ENCODE results near the gene CD300LB.
"Not testable (repeated sequence)": the region's sequence is repeated elsewhere in the genome, so short reads cannot be mapped to it uniquely, and the experiment has no call there.

Gene CD300LB

DNA sequence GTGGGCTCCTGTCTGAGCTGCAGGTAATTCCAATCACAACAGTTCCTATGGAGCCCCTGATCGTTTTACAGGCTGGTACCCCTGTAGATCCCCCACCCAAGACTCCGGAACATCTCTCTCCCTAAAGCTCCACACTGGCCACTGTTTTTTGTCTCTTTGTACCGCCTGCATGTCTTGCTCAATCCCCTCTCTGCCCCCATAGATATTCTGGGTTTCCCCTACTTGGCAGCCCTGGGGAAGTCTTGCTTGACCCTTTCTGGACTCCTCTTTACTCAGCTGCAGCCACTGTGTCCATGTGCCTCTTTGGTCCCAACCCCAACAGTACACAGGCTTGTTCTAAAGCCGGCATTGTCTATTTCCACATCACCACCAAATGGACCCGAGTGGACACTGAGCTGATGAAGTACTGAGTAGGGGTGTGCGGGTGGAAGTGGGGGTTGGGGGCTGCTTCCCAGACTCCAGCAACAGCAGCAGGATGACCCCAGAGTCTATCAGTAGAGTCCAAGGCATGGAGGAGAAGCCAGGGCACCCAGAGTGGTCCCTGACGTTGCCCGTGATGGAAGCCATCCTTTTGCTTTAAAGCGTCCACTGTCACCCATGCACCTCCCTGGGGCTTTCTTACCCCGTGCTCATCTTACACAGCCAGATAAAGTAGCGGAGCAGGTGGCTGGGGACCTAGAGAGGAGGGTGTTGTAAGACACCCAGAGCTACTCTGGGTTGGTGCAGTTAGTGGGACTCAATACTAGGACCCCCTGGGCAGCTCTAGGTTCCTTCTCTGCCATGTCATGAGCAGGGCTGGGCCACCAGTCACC is 6.4 kb downstream of the CD300LB start:
- H3K4me1 Mint-ChIP-seq (ENCODE audit: low read depth): peaks cover 2% of the 10 kb centered on the region
- no peaks in the 10 kb centered on the region for H3K9me3 Mint-ChIP-seq (ENCODE audit: low read depth)
- no peak overlapping the region for H3K27ac Mint-ChIP-seq
- peaks cover 17% of the 10 kb centered on the region for H3K27me3 Mint-ChIP-seq
- no peak overlapping the region for H3K4me3 Mint-ChIP-seq
- H3K36me3 Mint-ChIP-seq: peaks cover 2% of the 10 kb centered on the region

DNA sequence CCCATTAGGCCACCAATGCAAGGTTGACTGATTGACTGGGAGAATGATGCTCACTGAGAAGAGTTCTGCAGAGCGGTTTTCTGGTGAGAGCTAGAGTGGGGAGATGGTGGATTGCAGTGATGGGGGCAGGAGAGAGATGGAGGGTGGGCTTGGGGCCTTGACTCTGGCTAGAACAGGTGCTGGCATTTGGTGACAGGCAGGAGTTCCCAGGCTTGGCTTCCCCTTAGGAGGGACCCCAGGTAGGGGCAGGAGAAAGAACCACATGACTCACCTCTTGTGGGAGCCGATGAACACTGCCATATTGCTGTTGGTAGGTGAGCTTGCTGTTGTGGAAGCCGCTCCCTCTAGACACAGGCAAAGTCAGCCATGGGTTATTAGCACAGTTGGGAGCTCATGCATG is 8.0 kb downstream of the CD300LB start:
- H3K36me3 Mint-ChIP-seq: peaks cover 4% of the 10 kb centered on the region

DNA sequence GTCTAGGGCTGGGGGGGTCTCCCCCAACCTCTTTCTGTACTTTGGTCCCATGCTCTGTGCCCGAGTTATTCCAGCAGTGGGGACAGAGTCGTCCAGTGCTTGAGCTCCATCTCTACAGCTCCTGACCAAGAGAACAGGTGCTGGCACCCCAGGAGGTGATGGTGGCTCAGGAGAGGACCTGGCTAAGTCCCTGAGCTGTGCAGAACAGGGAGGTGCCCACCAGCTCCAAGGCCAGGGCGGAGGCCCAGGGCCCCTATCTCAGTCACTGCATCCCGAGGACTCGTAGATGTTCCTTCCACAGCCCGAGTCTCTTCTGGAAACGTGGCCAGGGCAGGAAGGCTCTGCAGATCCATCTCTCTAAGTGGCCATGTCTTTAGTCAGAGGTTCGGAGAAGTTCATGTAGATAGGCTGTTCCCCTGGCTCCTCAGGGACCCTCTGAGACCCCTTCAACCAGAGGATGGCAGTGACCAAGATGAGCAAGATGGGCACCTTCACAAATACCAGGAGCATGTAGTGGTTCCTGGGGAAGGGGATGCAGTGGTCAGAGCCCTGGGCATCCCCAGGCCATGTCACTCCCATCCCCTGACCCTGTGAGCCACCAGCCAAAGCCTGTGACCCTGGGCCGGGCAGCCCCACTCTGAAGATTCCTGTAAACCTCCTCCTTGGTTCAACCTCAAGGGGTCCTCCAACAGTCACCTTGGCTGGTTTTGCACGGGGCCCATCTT is 8.7 kb downstream of the CD300LB start:
- H3K4me3 Mint-ChIP-seq: no peak overlapping the region
- peaks cover 19% of the 10 kb centered on the region for H3K27me3 Mint-ChIP-seq
- H3K27ac Mint-ChIP-seq: no peak overlapping the region

More for the DNA sequence above, 8.0 kb downstream of the CD300LB start:
- Mint-ChIP-seq H3K4me1 (ENCODE audit: low read depth) (peaks cover 2% of the 10 kb centered on the region), H3K4me3 (no peak overlapping the region), H3K27ac (no peak overlapping the region), H3K9me3 (ENCODE audit: low read depth) (peaks cover under 1% of the 10 kb centered on the region), H3K27me3 (peaks cover 19% of the 10 kb centered on the region)

DNA sequence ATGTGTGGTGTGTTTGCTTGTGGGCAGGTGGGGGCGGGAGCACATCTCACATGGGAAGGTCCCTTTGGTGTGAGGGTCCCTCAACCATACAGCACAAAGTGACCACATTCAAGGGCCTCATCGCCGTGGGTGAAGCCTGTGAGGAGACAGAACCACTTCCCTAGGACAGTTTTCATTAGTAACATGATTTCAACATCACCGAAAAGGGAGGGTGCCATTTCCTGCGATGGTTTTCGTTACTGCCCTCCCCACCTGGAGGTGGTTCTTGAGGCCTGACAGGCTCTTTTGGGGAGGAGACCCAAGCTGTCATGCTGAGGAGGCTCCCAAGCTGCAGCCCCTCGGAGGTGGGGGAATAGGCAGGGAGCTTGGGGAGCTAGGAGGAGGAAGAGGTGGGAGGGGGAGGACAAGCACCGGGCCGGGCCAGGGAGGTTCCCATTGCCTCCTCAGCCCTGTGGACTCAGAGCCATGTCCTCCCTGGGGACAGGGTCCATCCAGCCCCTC is 9.5 kb downstream of the CD300LB start:
- no peak overlapping the region for H3K27ac Mint-ChIP-seq
- no peak overlapping the region for H3K4me3 Mint-ChIP-seq
- peaks cover 21% of the 10 kb centered on the region for H3K27me3 Mint-ChIP-seq
- peaks cover 2% of the 10 kb centered on the region for H3K4me1 Mint-ChIP-seq (ENCODE audit: low read depth)
- peaks cover 4% of the 10 kb centered on the region for H3K36me3 Mint-ChIP-seq
- peaks cover 6% of the 10 kb centered on the region for H3K9me3 Mint-ChIP-seq (ENCODE audit: low read depth)

More for the DNA sequence above, 8.7 kb downstream of the CD300LB start:
- Mint-ChIP-seq H3K4me1 (ENCODE audit: low read depth) (peaks cover 2% of the 10 kb centered on the region), H3K9me3 (ENCODE audit: low read depth) (peaks cover 6% of the 10 kb centered on the region), H3K36me3 (peaks cover 4% of the 10 kb centered on the region)

DNA sequence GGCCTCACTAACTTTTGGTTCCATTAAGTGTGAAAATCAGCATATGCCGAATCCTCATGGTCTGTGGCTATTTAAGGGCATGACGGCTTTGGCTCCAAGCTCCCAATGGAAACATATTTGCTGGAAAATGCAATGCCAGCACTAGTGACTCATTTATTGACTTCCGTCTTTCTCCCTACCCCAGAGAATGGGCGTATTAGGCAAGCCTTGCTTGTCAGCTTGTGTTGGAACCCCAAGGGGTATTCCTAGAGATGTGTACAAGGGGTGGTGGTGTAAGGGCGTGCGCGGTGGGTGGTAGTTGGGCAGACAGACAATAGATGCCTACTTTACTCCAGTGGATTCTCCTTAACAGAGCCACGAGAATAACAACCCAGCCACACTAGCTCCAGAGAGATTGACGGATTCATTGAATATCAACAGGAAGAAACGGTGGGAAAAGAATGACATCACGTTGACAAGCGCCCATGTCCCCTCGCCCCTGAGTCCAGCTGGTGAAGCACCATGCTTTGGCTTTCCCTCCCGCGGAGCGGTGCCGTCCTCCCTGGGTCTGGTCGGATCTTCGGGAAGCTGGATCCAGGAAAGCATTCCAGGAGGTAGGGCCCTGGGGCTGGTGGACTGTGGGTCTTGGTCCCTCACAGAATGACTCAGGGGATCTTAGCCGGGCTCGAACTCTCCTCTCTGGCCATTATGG is 10.3 kb downstream of the CD300LB start:
- Mint-ChIP-seq H3K9me3 (ENCODE audit: low read depth) (peaks cover 6% of the 10 kb centered on the region), H3K27ac (no peak overlapping the region), H3K36me3 (peaks cover 4% of the 10 kb centered on the region), H3K4me3 (no peak overlapping the region), H3K4me1 (ENCODE audit: low read depth) (peaks cover 2% of the 10 kb centered on the region), H3K27me3 (peaks cover 21% of the 10 kb centered on the region)

DNA sequence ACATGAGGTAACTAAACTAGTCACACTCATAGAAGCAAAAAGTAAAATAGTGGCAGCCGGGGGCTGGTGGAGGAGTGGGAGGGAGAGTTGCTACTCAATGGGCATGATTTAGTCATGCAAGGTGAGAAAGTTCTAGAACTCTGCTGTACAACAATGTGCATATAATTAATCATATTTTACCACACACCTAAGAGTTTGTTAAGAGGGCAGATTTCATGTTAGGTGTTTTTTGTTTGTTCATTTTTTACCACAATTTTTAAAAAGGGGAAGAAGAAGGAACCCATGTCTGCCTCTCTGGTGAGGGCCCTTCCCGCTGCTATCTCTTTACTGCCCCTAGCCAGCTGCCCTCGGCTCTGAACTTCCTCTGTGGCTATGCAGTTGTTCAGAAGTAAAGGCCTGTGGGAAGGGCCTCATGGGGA is 11.2 kb downstream of the CD300LB start:
- peaks cover 4% of the 10 kb centered on the region for H3K36me3 Mint-ChIP-seq
- no peak overlapping the region for H3K27ac Mint-ChIP-seq
- peaks cover 6% of the 10 kb centered on the region for H3K9me3 Mint-ChIP-seq (ENCODE audit: low read depth)
- H3K4me1 Mint-ChIP-seq (ENCODE audit: low read depth): peaks cover 2% of the 10 kb centered on the region
- H3K4me3 Mint-ChIP-seq: no peak overlapping the region
- H3K27me3 Mint-ChIP-seq: peaks cover 18% of the 10 kb centered on the region

DNA sequence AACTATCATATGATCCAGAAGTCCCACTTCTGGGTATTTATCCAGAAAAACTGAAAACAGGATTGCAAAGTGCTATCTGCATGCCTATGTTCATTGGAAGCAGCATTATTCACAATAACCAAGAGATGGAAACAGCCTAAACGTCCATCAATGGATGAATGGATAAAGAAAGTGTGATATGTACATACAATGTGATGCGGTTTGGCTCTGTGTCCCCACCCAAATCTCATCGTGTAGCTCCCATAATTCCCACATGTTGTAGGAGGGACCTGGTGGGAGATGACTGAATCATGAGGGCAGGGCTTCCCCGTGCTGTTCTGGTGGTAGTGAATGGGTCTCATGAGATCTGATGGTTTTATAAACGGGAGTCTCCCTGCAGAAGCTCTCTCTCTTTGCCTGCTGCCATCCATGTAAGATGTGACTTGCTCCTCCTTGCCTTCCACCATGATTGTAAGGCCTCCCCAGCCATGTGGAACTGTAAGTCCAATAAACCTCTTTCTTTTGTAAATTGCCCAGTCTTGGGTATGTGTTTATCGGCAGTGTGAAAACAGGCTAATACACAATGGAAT is 12.8 kb downstream of the CD300LB start:
- peaks cover 18% of the 10 kb centered on the region for H3K27me3 Mint-ChIP-seq
- peaks cover 12% of the 10 kb centered on the region for H3K36me3 Mint-ChIP-seq
- not testable (repeated sequence) for H3K4me3 Mint-ChIP-seq; H3K27ac Mint-ChIP-seq; H3K4me1 Mint-ChIP-seq (ENCODE audit: low read depth)
- peaks cover 10% of the 10 kb centered on the region for H3K9me3 Mint-ChIP-seq (ENCODE audit: low read depth)

DNA sequence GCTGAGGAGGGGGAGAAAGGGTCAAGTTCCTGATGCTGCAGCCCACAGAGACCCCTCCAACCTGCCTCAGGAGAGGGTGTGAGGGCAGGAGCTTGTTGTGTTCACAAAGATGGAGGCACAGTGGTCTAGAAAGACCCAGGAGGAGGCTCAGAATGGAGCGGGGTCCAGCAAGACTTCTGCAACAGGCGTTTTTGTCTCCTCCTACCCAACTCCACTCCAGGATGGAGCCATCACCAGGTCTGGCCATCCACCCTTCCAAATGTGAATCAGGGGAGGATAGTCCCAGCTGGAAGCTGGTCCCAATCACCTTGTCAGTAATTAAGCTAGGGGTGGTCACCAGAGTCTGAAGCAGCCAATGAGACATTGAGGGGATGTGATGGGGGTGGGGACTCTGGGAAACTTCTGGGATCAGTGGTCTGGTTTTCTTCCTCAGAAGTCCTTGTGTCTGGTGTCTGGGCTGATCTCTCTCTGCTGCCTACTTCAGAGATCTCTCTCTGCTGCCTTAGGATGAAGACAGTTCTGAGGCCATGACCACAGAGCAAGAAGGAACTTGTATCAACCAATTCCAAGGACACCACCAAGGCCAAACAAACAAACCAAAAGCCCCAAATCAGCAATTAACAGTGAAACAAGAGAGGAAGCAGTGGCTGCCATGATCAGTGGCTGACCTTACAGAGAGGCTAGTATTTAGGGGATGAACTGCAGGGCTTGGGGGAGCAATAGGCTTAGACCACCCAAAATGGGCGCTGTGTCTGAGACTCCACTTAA is 14.5 kb downstream of the CD300LB start:
- Mint-ChIP-seq H3K27ac (no peak overlapping the region), H3K4me1 (ENCODE audit: low read depth) (peaks cover 18% of the 10 kb centered on the region), H3K36me3 (peaks cover 12% of the 10 kb centered on the region), H3K9me3 (ENCODE audit: low read depth) (peaks cover 10% of the 10 kb centered on the region), H3K4me3 (no peak overlapping the region), H3K27me3 (peaks cover 11% of the 10 kb centered on the region)

DNA sequence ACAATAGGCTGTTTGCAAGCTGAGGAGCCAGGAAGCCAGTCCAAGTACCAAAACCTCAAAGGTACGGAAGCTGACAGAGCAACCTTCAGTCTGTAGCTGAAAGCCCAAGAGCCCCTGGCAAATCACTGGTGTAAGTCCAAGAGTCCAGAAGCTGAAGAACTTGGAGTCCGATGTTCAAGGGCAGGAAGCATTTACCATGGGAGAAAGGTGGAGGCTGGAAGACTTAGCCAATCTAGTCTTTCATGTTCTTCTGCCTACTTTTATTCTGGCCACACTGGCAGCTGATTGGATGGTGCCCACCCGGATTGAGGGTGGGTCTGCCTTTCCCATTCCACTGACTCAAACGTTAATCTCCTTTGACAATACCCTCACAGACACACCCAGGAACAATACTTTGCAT is 15.3 kb downstream of the CD300LB start:
- H3K27me3 Mint-ChIP-seq: peaks cover 5% of the 10 kb centered on the region
- no peak overlapping the region for H3K4me3 Mint-ChIP-seq
- H3K9me3 Mint-ChIP-seq (ENCODE audit: low read depth): peaks cover 10% of the 10 kb centered on the region
- H3K27ac Mint-ChIP-seq: no peak overlapping the region
- peaks cover 12% of the 10 kb centered on the region for H3K36me3 Mint-ChIP-seq
- peaks cover 18% of the 10 kb centered on the region for H3K4me1 Mint-ChIP-seq (ENCODE audit: low read depth)

DNA sequence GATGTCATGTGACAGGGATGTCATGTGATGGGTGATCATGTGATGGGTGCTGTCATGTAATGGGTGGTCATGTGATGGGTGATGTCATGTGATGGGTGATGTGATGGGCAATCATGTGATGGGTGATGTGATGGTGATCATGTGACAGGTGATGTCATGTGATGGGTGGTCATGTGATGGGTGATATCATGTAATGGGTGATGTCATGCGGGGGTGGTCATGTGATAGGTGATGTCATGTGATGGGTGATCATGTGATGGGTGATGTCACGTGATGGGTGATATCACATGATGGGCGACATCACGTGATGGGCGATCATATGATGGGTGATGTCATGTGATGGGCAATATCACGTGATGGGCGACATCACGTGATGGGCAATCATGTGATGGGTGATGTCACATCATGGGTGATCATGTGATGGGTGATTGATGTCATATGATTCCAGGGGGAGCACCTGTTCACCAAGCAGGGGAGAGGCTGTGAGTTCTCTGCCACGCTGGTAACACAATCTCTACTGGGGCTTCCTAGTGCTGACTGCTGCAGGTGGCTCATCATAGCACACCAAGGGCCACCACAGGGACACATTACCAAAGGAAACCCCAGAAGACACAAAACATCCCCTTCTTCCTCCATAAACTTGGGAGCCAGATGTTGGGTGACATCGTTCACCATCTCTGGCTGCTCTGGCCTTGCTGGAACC is 16.5 kb downstream of the CD300LB start:
- H3K27me3 Mint-ChIP-seq: peaks cover 2% of the 10 kb centered on the region
- peaks cover 16% of the 10 kb centered on the region for H3K4me1 Mint-ChIP-seq (ENCODE audit: low read depth)
- peaks cover 10% of the 10 kb centered on the region for H3K9me3 Mint-ChIP-seq (ENCODE audit: low read depth)

DNA sequence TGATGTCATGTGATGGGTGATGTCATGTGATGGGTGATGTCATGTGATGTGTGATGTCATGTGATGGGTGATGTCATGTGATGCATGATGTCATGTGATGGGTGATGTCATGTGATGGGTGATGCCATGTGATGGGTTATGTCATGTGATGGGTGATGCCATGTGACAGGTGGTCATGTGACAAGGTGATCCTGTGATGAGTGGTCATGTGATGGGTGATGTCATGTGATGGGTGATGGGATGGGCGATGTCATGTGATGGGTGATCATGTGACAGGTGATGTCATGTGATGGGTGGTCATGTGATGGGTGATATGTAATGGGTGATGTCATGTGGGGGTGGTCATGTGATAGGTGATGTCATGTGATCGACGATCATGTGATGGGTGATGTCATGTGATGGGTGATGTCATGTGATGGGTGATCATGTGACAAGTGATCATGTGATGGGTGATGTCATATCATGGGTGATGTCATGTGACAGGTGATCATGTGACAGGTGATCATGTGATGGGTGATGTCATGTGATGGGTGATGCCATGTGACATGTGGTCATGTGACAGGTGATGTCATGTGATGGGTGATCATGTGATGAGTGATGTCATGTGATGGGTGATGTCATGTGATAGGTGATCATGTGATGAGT is 17.2 kb downstream of the CD300LB start:
- Mint-ChIP-seq H3K27ac (peak overlapping the region; percentile 89), H3K4me1 (ENCODE audit: low read depth) (peaks cover 16% of the 10 kb centered on the region)

More for the DNA sequence above, 16.5 kb downstream of the CD300LB start:
- peak overlapping the region; percentile 31 for H3K4me3 Mint-ChIP-seq
- peaks cover 9% of the 10 kb centered on the region for H3K36me3 Mint-ChIP-seq
- H3K27ac Mint-ChIP-seq: peak overlapping the region; percentile 89

DNA sequence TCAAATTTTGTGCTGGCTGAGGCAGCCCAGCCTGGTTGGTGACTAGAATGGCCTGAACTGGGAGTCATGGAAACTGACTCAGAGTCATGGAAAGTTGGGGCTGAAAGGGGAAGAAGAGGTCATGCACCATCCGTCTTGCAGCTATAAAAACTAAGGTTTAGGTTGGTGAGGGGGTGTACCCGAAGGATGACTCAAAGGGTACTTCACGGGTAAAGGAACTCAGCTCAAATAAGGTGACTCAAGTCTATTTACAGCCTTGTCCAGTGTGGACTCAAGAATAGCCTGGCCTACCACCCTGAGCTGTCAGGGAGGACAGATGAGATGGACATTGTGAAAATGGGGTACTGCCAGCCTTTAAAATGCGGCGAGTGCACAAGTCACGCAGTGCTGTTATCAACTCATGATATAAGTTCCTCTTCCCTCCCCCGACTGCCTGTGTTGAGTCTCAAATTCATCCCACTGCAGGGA is 18.6 kb downstream of the CD300LB start:
- H3K27me3 Mint-ChIP-seq: peaks cover 2% of the 10 kb centered on the region
- H3K4me3 Mint-ChIP-seq: peak overlapping the region; percentile 27
- peaks cover 16% of the 10 kb centered on the region for H3K4me1 Mint-ChIP-seq (ENCODE audit: low read depth)
- H3K27ac Mint-ChIP-seq: peak overlapping the region; percentile 84
- H3K36me3 Mint-ChIP-seq: peaks cover 7% of the 10 kb centered on the region
- peaks cover 4% of the 10 kb centered on the region for H3K9me3 Mint-ChIP-seq (ENCODE audit: low read depth)

More for the DNA sequence above, 17.2 kb downstream of the CD300LB start:
- Mint-ChIP-seq H3K4me3 (peak overlapping the region; percentile 31), H3K9me3 (ENCODE audit: low read depth) (peaks cover 10% of the 10 kb centered on the region), H3K27me3 (peaks cover 2% of the 10 kb centered on the region), H3K36me3 (peaks cover 7% of the 10 kb centered on the region)

DNA sequence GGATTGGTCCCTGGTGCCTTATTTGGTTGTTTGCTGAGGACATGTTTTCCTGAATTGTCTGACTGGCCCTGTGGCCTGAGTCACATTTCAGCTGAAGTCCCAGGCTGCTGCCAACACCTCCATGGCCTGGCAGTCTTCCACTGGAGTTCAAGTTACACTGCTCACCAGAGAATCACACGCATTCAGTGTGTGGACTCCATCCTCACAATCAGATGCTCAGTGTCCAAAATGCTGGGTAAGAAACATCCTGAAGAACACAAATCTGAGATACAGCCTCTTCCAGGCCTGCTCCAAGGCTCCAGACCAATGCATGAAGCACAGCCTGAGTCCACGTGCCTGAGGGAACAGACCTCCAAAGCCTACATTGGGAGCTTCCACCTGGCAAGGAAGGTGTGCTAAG is 19.2 kb downstream of the CD300LB start:
- H3K4me1 Mint-ChIP-seq (ENCODE audit: low read depth): peaks cover 16% of the 10 kb centered on the region
- H3K9me3 Mint-ChIP-seq (ENCODE audit: low read depth): peaks cover 4% of the 10 kb centered on the region
- peak overlapping the region; percentile 84 for H3K27ac Mint-ChIP-seq
- peaks cover 2% of the 10 kb centered on the region for H3K27me3 Mint-ChIP-seq
- H3K4me3 Mint-ChIP-seq: no peak overlapping the region
- H3K36me3 Mint-ChIP-seq: peaks cover 7% of the 10 kb centered on the region

Measured in activated naive CD8-positive, alpha-beta T cell (primary cell).